A549 (cell line): ENCODE results near the gene DENND6B. TPM values are rescaled to one million over a fixed set of nuclear protein-coding genes. Genes with fewer than 3 reads are reported as not detected.

Experiments
- ATAC-seq, 2 experiments: fragments of 200-7000 bp in 1 of 2; fragments of >200 bp in 1 of 2; cut with Nextera tagmentation in 1 of 2; cut with Tn5 transposase in 1 of 2; 3 replicates each; pipeline versions ENCODE4 v1.8.0 to v1.9.1; 2018 to 2020; ENCODE audit warnings: mild to moderate bottlenecking in 1 of 2, moderate library complexity in 1 of 2
- CTCF ChIA-PET: fragments of 300-600 bp; sonication (Branson Sonifier 250); formaldehyde crosslinking; extraction: SDS; loops from one replicate; lab custom pipeline; 2021; ENCODE audit warnings: antibody characterized with exemption, inconsistent platforms; lab: Yijun Ruan, JAX
- POLR2A ChIA-PET: fragments of 350-600 bp; formaldehyde crosslinking; extraction: SDS; loops from one replicate; lab custom pipeline; 2021; ENCODE audit warnings: antibody characterized with exemption, inconsistent platforms; lab: Yijun Ruan, JAX
- DNase-seq, 2 experiments: peaks; one replicate each; pipeline versions ENCODE4 v3.0.0 to v3.0.0-alpha.2; 2011 to 2016; ENCODE audit warnings: low read depth in 1 of 2, low spot score in 1 of 2
- FAIRE-seq: peaks from 2 replicates; lab custom pipeline; 2011; peaks lifted over from hg19 to GRCh38; lab: Jason Lieb, UNC
- H3K27ac ChIP-seq, 2 experiments: fragments of >200 bp; sonication (Bioruptor Twin); formaldehyde crosslinking; 3 replicates each; pipeline ENCODE4 v1.5.1; 2016 to 2017
- H3K4me1 ChIP-seq: fragments of >200 bp; sonication (Bioruptor Twin); formaldehyde crosslinking; 3 replicates; pipeline ENCODE4 v1.6.1; 2016
- H3K4me2 ChIP-seq: fragments of >200 bp; sonication (Bioruptor Twin); formaldehyde crosslinking; 3 replicates; pipeline ENCODE4 v1.6.1; 2016
- H3K4me3 ChIP-seq: fragments of >200 bp; sonication (Bioruptor Twin); formaldehyde crosslinking; 3 replicates; pipeline ENCODE4 v1.5.1; 2016
- H3K9me3 ChIP-seq: fragments of >200 bp; sonication (Bioruptor Twin); formaldehyde crosslinking; 3 replicates; pipeline ENCODE4 v1.6.1; 2016
- CEBPB ChIP-seq, 2 experiments: fragments of >200 bp in 1 of 2; sonication (Bioruptor Twin) in 1 of 2; formaldehyde crosslinking in 1 of 2; IDR thresholded peaks; 2 replicates each; pipeline ENCODE4 v1.6.1; 2012 to 2016
- CHD2 ChIP-seq: fragments of 150-350 bp; IDR thresholded peaks from 2 replicates; pipeline ENCODE4 v1.6.1; 2014; ENCODE audit warnings: low read length; ENCODE audit not compliant: partially characterized antibody
- CTCF ChIP-seq: fragments of >200 bp; sonication (Bioruptor Twin); formaldehyde crosslinking; IDR thresholded peaks from 3 replicates; pipeline ENCODE4 v1.5.1; 2016
- ESRRA ChIP-seq: fragments of 150-350 bp; IDR thresholded peaks from 2 replicates; pipeline ENCODE4 v1.6.1; 2014; ENCODE audit warnings: mild to moderate bottlenecking, low read length, borderline replicate concordance
- HDAC2 ChIP-seq: fragments of 200-600 bp; sonication (generic); IDR thresholded peaks from 2 replicates; pipeline ENCODE4 v1.6.1; 2016
- HMGXB4 ChIP-seq: fragments of 250-450 bp; sonication (Bioruptor Pico); IDR thresholded peaks from 2 replicates; pipeline ENCODE4 v1.5.0; 2021; ENCODE audit warnings: mild to moderate bottlenecking, moderate library complexity, borderline replicate concordance
- HOXA7 ChIP-seq: fragments of 250-450 bp; sonication (Bioruptor Pico); IDR thresholded peaks from 2 replicates; pipeline ENCODE4 v1.5.0; 2020; ENCODE audit warnings: mild to moderate bottlenecking, moderate library complexity
- JUN ChIP-seq, 2 experiments: fragments of >200 bp; sonication (Bioruptor Twin); formaldehyde crosslinking; IDR thresholded peaks; 2 replicates in 1 of 2; 3 replicates in 1 of 2; pipeline ENCODE4 v1.6.1; 2016 to 2017
- MAZ ChIP-seq: fragments of 150-350 bp; IDR thresholded peaks from 2 replicates; pipeline ENCODE4 v1.6.1; 2014; ENCODE audit warnings: antibody characterized with exemption, low read depth, low read length, borderline replicate concordance
- PBX3 ChIP-seq: IDR thresholded peaks from 2 replicates; pipeline ENCODE4 v1.6.1; 2012
- RAD21 ChIP-seq, 2 experiments: fragments of >200 bp in 1 of 2; sonication (Bioruptor Twin) in 1 of 2; formaldehyde crosslinking in 1 of 2; IDR thresholded peaks in 1 of 2; conservative IDR thresholded peaks in 1 of 2; 2 replicates in 1 of 2; 3 replicates in 1 of 2; pipeline ENCODE4 v1.6.1; 2012 to 2018; ENCODE audit warnings: inconsistent platforms in 1 of 2
- RARB ChIP-seq: fragments of 250-450 bp; sonication (Bioruptor Pico); IDR thresholded peaks from 2 replicates; pipeline ENCODE4 v1.8.0; 2021; ENCODE audit warnings: mild to moderate bottlenecking, moderate library complexity
- RCOR1 ChIP-seq: fragments of 150-350 bp; IDR thresholded peaks from 2 replicates; pipeline ENCODE4 v1.6.1; 2014; ENCODE audit warnings: antibody characterized with exemption, low read length, low read depth
- RNF2 ChIP-seq: fragments of 200-600 bp; sonication (generic); IDR thresholded peaks from 2 replicates; pipeline ENCODE4 v1.6.1; 2016; ENCODE audit warnings: low read depth, mild to moderate bottlenecking, antibody characterized with exemption, moderate library complexity, borderline replicate concordance
- SMC3 ChIP-seq: fragments of >200 bp; sonication (Bioruptor Twin); formaldehyde crosslinking; IDR thresholded peaks from 3 replicates; pipeline ENCODE4 v1.6.1; 2018; ENCODE audit warnings: inconsistent platforms
- TFCP2L1 ChIP-seq: fragments of 250-450 bp; sonication (Bioruptor Pico); IDR thresholded peaks from 2 replicates; pipeline ENCODE4 v1.5.0; 2021; ENCODE audit warnings: mild to moderate bottlenecking
- ZNF302 ChIP-seq: fragments of 250-450 bp; sonication (Bioruptor Pico); IDR thresholded peaks from 2 replicates; pipeline ENCODE4 v1.9.0; 2021; ENCODE audit warnings: inconsistent platforms, mild to moderate bottlenecking, moderate library complexity
- ZSCAN20 ChIP-seq: fragments of 250-450 bp; sonication (Bioruptor Pico); IDR thresholded peaks from 2 replicates; pipeline ENCODE4 v1.8.0; 2022; ENCODE audit warnings: mild to moderate bottlenecking, moderate library complexity
- WGBS: methylation state at CpG from one replicate; pipeline ENCODE4 v1.1.6; 2017; ENCODE audit errors: missing lambda C conversion rate; 5-methylcytosine and 5-hydroxymethylcytosine counted together
- polyA plus RNA-seq, 4 experiments: library from polyadenylated mRNA; depleted of rRNA in 3 of 4; stranded (reverse); fragments of >200 nt; fragmentation: RNase III in 1 of 4; extraction: RNeasy Plus Mini Kit Qiagen cat#74134 plus additional on column Dnase treatment in 1 of 4; gene quantifications; 2 replicates in 3 of 4; 3 replicates in 1 of 4; pipeline ENCODE4 v1.2.3, GENCODE V29; 2011 to 2017

DENND6B gene
- polyA plus RNA-seq, 2 of the 4 experiments (the other 2 are of a cell fraction) = 1.6 to 1.9 TPM

- CTCF ChIA-PET = interaction anchor here (0.6 to 6.2 kb wide), 26 partner anchors 9 to 190 kb away, joined by 3 to 57 read pairs (median 5); partner anchors contain the start of gene PLXNB2
- FAIRE-seq (no peak), ATAC-seq (peak; percentile 23 to 47), DNase-seq (peak in 1 of 2 experiments; percentile 76)
- no peaks in the 10 kb centered on the region; the same call in 2 of the 3 replicates for H3K9me3 ChIP-seq
- no peak overlapping the region for H3K4me2 ChIP-seq
- H3K4me1 ChIP-seq = peaks cover 15% of the 10 kb centered on the region
- H3K4me3 ChIP-seq = no peak overlapping the region
- H3K27ac ChIP-seq = no peak overlapping the region
- POLR2A ChIA-PET = interaction anchor here (0.6 kb wide), 1 partner anchor 119 kb away, joined by 4 read pairs; no protein-coding TSS in a partner anchor
- TF ChIP-seq CEBPB (IDR thresholded peaks at IDR 0.05) (no peak), ESRRA (no peak), CTCF (peak; percentile 60)
- 100% methylated on average over 1 of the region's 25 CpGs for WGBS
These were observed 50.7 kb downstream of the DENND6B start for GRCh38 chr22:50276143-50276542.

- WGBS = 94% methylated on average over 15 of the region's 43 CpGs
- H3K4me3 ChIP-seq = no peak overlapping the region
- peaks cover 21% of the 10 kb centered on the region for H3K4me1 ChIP-seq
- ATAC-seq (no peak), FAIRE-seq (no peak), DNase-seq (no peak)
- ChIA-PET POLR2A (no interaction called here), CTCF (interaction anchor here (0.6 to 6.2 kb wide), 20 partner anchors 8 to 191 kb away, joined by 3 to 57 read pairs (median 6); partner anchors contain the start of gene PLXNB2)
- no peak overlapping the region for H3K4me2 ChIP-seq
- TF ChIP-seq HOXA7 (CRISPR knock-in tag) = no peak
- no peak for TF ChIP-seq MAZ
- no peak for TF ChIP-seq HDAC2
- peak overlapping the region in 1 of 2 experiments; percentile 41; a peak in 1 of 6 replicates for H3K27ac ChIP-seq
- no peaks in the 10 kb centered on the region; the same call in 2 of the 3 replicates for H3K9me3 ChIP-seq
These were observed 51.4 kb downstream of the DENND6B start for GRCh38 chr22:50275181-50276055.

- ChIA-PET CTCF (interaction anchor here (0.9 to 6.2 kb wide), 14 partner anchors 10 to 67 kb away, joined by 3 to 57 read pairs (median 7); partner anchors contain the start of genes DENND6B and PLXNB2), POLR2A (no interaction called here)
- DNase-seq (no peak), FAIRE-seq (no peak), ATAC-seq (no peak)
- Histone ChIP-seq H3K9me3 (no peaks in the 10 kb centered on the region; the same call in 2 of the 3 replicates), H3K4me2 (no peak overlapping the region), H3K4me3 (no peak overlapping the region), H3K4me1 (peaks cover 22% of the 10 kb centered on the region), H3K27ac (peak overlapping the region in 1 of 2 experiments; percentile 41; a peak in 1 of 6 replicates)
- WGBS = 53% methylated on average over 5 of the region's 7 CpGs
- TF ChIP-seq ZSCAN20 (CRISPR knock-in tag) (no peak), JUN (IDR thresholded peaks at IDR 0.05) (no peak), SMC3 (peak; percentile 20; the same call in 2 of the 3 replicates), RAD21 (conservative IDR thresholded peaks at IDR 0.05 in 1 of 2, IDR thresholded peaks at IDR 0.05 in 1 of 2) (peak in 1 of 2 experiments; percentile 24; a peak in 1 of 5 replicates), ZNF302 (no peak), RCOR1 (no peak)
These were observed 52.0 kb downstream of the DENND6B start for GRCh38 chr22:50274771-50275170.

GRCh38 chr22:50274311-50274710 lies 52.5 kb downstream of the DENND6B start:
- H3K27ac ChIP-seq = no peak overlapping the region
- H3K9me3 ChIP-seq = no peaks in the 10 kb centered on the region; the same call in 2 of the 3 replicates
- WGBS = 32% methylated on average over 5 of the region's 7 CpGs
- peak; percentile 38 to 70 for DNase-seq
- ChIA-PET CTCF (interaction anchor here (0.7 to 6.2 kb wide), 17 partner anchors 10 to 67 kb away, joined by 3 to 57 read pairs (median 4); partner anchors contain the start of genes DENND6B, HDAC10 and PLXNB2), POLR2A (no interaction called here)
- H3K4me2 ChIP-seq = no peak overlapping the region
- peak; percentile 35 to 59; a peak in 5 of 6 replicates for ATAC-seq
- H3K4me1 ChIP-seq = peaks cover 26% of the 10 kb centered on the region
- no peak for FAIRE-seq
- no peak overlapping the region for H3K4me3 ChIP-seq
- TF ChIP-seq TFCP2L1 (CRISPR knock-in tag) = no peak
- TF ChIP-seq RNF2 = no peak
- TF ChIP-seq RAD21 (conservative IDR thresholded peaks at IDR 0.05 in 1 of 2, IDR thresholded peaks at IDR 0.05 in 1 of 2) = peak in 1 of 2 experiments; percentile 51; a peak in 3 of 5 replicates
- no peak for TF ChIP-seq CHD2
- TF ChIP-seq RARB (CRISPR knock-in tag) = no peak
- TF ChIP-seq SMC3 = peak; percentile 63
- no peak for TF ChIP-seq HMGXB4
- peak; percentile 35 for TF ChIP-seq CTCF
- TF ChIP-seq PBX3 = no peak
- TF ChIP-seq JUN (IDR thresholded peaks at IDR 0.05) = no peak
